HL-60/S4 treated with retinoic acid at 250 ng/mL for 4 days and 3 days (cell line): ENCODE measurements around the gene THBD.

ENCODE experiments used
- in situ Hi-C: fragments of 300-500 bp; cut with MboI; formaldehyde crosslinking; loops from 2 replicates; pipeline ENCODE4 v1.7.0; 2022; ENCODE audit warnings: low sequenced_read_pairs

The THBD gene

DNA sequence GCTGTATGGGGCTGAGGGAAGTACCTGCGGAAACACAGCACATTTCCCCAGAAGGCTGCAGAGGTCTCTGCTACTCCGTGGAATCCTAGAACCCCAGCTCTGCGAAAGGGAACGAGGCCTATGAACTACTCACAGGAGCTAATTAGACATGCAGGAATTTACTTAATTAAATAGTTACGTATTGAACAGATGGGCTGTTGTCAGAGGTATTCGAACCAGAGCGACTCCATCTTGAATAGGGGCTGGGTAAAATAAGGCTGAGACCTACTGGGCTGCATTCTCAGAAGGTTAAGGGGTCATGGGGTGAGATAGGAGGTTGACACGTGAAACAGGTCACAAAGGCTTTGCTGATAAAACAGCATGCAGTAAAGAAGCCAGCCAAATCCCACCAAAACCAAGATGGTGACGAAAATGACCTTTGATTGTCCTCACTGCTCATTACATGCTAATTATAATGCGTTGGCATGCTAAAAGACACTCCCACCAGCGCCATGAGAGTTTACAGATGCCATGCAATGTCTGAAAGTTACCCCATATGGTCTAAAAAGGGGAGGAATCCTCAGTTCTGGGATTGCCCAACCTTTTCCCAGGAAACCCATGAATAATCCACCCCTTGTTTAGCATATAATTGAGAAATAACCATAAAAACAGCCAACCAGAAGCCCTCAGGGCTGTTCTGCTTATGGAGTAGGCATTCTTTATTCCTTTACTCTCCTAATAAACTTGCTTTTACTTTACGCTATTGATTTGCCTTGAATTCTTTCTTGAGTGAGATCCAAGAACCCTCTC is 29.0 kb downstream of the THBD start:
- in situ Hi-C loops: loop anchor here (25.0 kb wide), 1 partner anchor 617 kb away; the partner anchor contains the start of gene CST3

DNA sequence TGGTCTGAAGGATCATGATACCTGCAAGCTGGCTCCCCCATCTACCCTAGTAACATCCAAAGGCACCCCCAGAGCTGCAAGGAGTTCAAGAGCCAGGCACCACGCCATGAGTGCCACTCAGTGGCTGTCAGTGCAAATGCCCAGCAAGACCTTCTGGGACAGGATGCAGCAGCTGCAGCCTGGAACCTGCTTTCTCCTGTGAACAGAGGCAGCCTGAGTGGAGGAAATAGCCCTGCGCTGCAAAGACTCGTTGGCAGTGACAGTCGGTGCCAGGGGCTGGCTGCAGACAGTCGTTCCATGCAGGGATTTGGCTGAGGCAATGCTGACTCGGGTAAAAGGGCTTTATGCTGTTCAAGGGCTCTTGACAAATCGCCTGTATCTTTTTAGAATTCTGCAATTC is 30.1 kb downstream of the THBD start:
- in situ Hi-C loops: loop anchor here (25.0 kb wide), 1 partner anchor 618 kb away; the partner anchor contains the start of gene CST3

- in situ Hi-C loops: loop anchor here (25.0 kb wide), 1 partner anchor 618 kb away; the partner anchor contains the start of gene CST3
Observed at GRCh38 chr20:23018941-23019340, 30.5 kb downstream of the THBD start.

DNA sequence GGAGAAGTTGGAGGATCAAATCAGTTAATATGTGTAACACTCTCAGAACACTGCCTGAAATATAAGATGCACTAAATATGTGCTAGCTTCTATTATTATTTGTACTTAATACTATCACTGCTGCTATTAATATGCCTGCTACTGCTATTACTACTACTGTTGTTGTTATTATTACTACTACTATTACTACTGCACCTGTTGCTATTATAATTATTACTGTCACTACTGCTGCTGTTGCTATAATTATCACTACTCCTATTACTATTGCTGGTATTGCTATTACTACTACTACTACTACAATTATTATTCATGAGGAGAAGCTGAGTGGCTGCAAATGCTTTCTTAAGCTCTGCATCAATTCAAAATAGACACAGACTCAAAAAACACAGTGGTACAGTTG is 31.0 kb downstream of the THBD start:
- in situ Hi-C loops: loop anchor here (25.0 kb wide), 1 partner anchor 619 kb away; the partner anchor contains the start of gene CST3

DNA sequence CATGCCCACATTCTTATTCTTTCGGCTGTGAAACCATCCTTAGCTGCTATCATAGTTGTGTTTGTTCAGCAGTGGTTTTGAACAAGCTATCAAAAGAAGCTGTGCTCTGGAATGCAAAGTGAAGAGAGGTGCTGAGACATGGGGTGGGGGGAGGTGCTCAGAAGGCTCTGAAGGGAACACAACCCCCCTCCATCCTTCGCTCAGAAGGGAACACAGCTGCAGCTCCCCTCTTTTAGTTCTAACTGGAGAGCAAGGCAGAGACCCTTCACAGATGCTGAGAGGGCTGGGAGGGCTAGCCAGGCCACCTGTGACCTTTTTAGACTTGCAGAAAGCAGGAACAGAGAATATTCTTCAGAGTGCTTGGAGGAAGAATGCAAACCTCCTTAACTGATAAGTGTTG is 32.0 kb downstream of the THBD start:
- in situ Hi-C loops: loop anchor here (25.0 kb wide), 1 partner anchor 620 kb away; the partner anchor contains the start of gene CST3

GRCh38 chr20:23013429-23013828 is 36.0 kb downstream of the THBD start:
- in situ Hi-C loops: loop anchor here (25.0 kb wide), 1 partner anchor 624 kb away; the partner anchor contains the start of gene CST3

DNA sequence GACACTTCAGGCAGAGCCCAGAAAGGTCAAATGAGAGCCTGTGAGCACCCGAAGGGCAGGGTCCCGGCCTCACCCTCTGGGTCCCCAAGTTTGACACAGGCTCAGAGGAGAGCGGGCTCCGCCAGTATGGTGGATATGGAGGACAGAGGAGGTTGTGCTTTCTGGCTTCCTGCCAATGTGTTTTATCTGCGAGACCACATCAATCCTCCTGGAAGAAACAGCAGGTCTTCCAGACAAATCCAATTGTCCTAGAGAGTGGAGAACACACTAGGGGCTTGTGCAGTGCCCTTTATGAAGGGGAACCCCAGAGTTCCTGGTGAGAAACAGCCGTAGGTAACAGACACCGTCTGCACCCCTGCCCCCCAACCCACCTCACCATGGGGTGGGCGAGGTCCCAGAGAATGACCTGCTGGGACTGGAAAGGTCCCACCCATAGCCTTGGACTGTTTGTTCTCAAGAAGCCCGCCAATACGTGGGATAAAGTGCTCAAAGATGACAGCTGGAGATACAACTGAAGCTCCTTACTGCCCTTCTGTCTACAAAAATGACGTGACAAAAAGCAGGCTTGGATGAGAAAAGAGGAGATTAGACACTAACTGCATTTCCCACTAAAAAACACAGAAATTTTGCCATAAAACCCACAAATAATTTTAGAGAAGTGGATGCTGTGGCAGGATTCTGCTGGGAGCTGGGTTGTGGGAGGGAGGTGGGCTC is 38.3 kb downstream of the THBD start:
- in situ Hi-C loops: loop anchor here (25.0 kb wide), 1 partner anchor 626 kb away; the partner anchor contains the start of gene CST3

- in situ Hi-C loops: loop anchor here (25.0 kb wide), 1 partner anchor 627 kb away; the partner anchor contains the start of gene CST3
Observed at GRCh38 chr20:23010096-23010495, 39.4 kb downstream of the THBD start.

GRCh38 chr20:23009636-23010035 is 39.8 kb downstream of the THBD start:
- in situ Hi-C loops: loop anchor here (25.0 kb wide), 1 partner anchor 628 kb away; the partner anchor contains the start of gene CST3

- in situ Hi-C loops: loop anchor here (25.0 kb wide), 1 partner anchor 629 kb away; the partner anchor contains the start of gene CST3
Observed at GRCh38 chr20:23008667-23009066, 40.8 kb downstream of the THBD start.

DNA sequence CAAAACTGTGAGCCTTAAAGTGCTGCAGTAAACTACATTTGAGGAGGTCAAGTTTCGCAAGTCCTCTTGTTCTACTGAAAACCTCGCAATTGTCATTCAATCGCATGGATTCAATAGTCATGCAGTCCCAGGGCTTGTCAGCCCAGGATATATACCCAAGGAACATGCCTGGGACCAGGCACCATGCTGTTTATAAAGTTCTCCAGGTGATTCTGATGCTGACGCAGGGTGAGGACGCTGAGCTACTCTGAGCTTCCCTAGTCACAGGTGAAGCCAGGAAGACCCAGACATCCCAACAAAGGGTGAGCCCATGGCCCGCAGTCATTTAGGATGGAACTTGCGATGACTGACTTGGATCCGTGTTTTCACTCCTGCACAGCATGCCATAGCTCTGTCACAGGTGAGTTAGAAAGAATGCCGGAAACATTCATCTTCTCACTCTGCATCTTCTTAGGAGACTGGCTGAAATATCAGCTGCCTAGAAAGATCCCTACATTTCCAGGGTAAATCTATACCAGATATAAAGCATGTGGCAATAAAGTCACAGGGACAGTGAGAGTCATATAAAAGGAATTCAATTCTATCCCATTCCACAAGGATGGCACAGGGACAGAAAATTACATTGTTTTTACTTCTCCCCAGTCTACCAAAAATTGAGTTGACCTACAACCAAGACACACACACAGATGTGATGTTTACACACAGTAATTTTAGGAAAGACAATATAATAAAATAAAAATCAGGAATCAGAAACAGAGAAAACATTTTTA is 41.4 kb downstream of the THBD start:
- in situ Hi-C loops: loop anchor here (25.0 kb wide), 1 partner anchor 629 kb away; the partner anchor contains the start of gene CST3

GRCh38 chr20:23007462-23007861 is 42.0 kb downstream of the THBD start:
- in situ Hi-C loops: loop anchor here (25.0 kb wide), 1 partner anchor 630 kb away; the partner anchor contains the start of gene CST3

DNA sequence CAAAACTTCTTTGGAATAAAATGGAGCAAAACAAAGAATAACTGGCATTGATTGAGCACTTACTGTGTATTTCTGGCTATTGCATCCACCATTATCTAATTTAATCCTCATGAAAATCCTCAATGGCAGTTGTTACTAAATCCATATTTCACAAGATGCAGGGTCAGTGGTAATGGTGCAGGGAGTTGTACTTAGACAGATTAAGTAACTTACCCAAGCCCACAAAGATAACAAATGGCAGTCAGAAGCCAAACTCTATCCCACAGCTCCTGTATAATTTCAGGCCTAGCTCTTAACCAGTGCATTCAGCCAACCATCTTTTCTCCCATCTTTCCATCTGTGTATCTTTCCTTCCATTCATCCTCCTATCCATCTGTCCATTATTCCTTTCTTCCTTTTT is 43.7 kb downstream of the THBD start:
- in situ Hi-C loops: loop anchor here (25.0 kb wide), 1 partner anchor 632 kb away; the partner anchor contains the start of gene CST3

GRCh38 chr20:23003881-23004460 is 45.5 kb downstream of the THBD start:
- in situ Hi-C loops: loop anchor here (25.0 kb wide), 1 partner anchor 633 kb away; the partner anchor contains the start of gene CST3

- in situ Hi-C loops: loop anchor here (25.0 kb wide), 1 partner anchor 634 kb away; the partner anchor contains the start of gene CST3
Observed at GRCh38 chr20:23003077-23003635, 46.3 kb downstream of the THBD start.

DNA sequence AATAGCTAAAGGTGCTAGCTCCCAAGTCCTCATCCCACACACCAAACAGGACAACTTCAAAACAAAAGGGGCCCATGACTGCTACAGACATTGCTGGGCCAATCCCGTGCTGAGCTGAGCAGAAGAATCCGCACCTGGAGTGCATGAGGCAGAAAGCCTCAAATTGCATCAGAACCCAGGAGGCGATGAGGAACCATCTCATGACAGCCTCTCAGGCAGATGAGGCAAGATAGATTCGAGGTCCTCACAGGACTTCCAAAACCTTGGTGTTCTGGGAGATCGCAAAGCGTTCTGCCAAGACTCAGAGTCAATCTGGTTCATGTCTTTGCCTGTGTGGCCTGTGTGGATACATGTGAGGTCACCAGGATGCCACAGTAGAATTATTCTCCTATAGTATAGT is 47.2 kb downstream of the THBD start:
- in situ Hi-C loops: loop anchor here (25.0 kb wide), 1 partner anchor 635 kb away; the partner anchor contains the start of gene CST3

GRCh38 chr20:23000232-23000947 is 49.1 kb downstream of the THBD start:
- in situ Hi-C loops: loop anchor here (25.0 kb wide), 1 partner anchor 637 kb away; the partner anchor contains the start of gene CST3

GRCh38 chr20:22999756-23000155 is 49.7 kb downstream of the THBD start:
- in situ Hi-C loops: loop anchor here (25.0 kb wide), 1 partner anchor 638 kb away; the partner anchor contains the start of gene CST3

DNA sequence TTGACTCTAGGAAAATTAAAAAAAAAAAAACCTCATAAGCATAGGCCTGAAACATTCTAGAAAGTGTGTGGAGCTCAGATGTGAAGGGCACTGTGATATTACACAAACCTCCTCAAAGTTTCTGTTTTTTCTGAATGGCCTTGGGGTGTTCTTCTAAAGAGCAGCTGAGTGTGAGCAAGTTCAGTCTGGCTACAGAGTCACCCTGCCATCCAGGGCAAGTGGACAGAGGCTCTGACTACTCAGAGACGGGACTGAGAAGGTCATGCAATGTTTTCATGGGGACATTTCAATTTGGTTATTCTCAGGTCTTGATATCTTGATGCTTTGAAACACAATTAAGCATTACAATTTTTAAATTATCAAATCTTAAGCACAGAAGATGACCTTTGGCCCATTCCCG is 51.0 kb downstream of the THBD start:
- in situ Hi-C loops: no loop called here
